NCI-H446 treated with DMSO at 0.1 percent for 48 hours (cell line): ENCODE data around the gene CDH4.
"Not testable (repeated sequence)": the region's sequence is repeated elsewhere in the genome, so short reads cannot be mapped to it uniquely, and the experiment has no call there.

Experiments used
- DNase-seq: peaks from one replicate; lab custom pipeline; 2025; lab: John Stamatoyannopoulos, UW

CDH4 gene

DNA sequence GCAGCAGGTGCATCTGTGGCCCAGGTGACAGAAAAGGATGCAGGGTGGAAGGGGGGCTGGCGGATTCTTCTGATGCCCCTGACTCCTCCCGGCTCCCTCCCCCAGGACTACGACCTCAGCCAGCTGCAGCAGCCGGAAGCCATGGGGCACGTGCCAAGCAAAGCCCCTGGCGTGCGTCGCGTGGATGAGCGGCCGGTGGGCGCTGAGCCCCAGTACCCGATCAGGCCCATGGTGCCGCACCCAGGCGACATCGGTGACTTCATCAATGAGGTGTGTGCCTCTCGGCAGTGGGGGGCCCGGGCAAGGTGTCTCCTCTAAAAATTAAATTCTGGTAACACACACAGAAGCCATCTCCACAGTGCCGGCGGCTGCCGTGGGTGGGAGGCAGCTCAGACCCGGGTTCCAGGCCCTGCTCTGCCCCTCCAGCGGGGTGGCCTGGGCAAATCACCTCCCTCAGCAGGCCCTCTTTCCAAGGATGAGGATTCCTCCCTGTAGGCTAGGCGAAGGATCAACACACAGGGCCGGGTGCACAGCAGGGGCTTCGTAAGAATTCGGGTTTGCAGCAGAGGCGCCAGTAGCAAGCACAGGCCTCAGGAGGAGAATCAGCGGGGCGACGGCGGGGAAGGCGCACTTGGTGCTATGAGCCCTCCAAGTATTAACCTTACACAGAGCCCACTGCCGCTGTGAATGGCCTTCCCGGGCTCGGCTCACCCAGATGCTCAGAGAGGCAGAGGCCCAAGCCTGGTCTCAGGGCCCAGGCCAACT, 682.1 kb downstream of the CDH4 start:
- DNase-seq: no peak

DNA sequence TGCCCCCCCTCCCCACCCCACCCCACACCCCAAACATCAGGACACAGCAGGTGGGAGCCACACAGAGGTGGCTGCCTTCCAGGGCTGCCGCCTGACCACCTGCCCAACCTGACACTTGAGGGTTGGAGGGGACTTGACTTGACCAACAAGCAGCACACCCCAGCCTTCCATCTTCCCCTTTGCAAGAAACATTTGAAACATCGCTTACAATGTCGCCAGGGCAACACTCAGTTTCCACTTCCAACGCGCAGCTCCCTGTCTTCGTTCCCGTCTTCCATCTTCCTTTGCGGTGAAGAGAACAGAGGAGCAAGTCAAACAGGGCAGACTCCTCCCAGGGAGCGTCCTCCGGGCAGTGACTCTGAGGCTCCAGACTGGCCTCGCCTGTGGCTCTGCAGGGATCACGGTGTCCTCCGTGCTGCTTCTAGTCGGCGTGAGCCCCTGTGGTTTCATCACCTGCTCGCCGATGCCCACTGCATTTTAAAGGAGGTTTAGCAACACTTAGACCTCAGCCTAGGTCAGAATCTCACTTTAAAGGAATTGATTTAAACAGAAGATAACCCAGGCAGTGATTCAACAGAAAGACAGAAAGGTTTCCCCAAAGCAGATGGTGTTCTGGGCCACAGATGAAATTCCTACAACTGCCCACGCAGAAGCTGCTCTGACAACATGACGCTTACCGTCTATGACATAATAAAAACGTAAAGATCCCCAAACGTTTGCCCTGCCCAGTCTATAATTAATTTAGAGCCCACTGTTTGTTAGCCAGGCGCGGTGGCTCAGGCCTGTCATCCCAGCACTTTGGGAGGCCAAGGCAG, 682.9 kb downstream of the CDH4 start:
- DNase-seq: no peak

GRCh38 chr20:61935926-61936700, 684.1 kb downstream of the CDH4 start:
- no peak for DNase-seq

DNA sequence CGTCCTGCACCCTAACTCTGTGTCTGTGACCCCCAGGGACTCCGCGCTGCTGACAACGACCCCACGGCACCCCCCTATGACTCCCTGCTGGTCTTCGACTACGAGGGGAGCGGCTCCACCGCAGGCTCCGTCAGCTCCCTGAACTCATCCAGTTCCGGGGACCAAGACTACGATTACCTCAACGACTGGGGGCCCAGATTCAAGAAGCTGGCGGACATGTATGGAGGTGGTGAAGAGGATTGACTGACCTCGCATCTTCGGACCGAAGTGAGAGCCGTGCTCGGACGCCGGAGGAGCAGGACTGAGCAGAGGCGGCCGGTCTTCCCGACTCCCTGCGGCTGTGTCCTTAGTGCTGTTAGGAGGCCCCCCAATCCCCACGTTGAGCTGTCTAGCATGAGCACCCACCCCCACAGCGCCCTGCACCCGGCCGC, 684.7 kb downstream of the CDH4 start:
- DNase-seq: no peak

- DNase-seq: no peak
Observed at GRCh38 chr20:61937146-61937962, 685.3 kb downstream of the CDH4 start.

DNA sequence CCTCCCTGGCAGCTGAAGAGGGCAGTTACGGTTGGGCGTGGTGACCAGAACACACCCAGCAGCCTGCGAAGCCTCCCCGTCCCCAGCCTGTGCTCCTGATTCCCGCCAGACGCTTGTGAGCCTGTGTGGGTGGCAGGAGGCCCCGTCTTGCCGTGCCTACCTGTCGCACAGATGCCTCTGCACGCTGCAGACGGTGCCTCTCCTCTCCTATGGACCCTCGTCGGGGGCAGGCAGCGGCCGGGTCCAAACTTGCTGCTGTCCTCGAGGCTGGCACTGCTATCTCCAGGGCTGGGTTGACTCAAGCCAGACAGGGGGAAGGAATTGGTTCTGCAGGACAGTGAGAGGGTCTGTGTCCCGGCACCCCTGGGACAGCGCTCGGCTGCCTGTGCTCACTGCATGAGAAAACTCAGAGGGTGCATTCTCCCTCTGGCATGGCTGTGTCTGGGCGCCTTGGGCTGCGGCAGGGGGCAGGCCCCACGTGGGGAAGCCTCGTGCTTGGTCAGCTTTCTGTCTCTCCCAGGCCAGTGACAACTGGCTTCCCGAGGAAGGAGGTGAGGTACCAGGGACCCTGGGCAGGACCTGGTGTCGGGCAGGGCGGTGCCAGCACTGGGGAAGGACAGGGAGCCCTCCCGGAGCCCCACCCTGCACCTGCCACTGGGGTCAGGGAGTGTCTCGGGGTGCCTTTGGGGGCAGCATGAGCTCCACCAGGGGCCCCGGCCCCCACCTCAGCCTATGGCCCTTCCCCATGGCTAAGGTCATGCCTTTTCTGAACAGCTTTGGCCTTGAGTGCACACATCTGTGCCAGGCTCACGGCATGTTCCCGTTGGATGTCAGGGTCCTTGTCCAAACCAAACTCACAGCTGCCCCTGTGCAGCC, 686.1 kb downstream of the CDH4 start:
- DNase-seq: no peak

GRCh38 chr20:61938839-61939690, 687.0 kb downstream of the CDH4 start:
- DNase-seq: no peak

GRCh38 chr20:61939691-61940360, 687.8 kb downstream of the CDH4 start:
- DNase-seq: no peak

DNA sequence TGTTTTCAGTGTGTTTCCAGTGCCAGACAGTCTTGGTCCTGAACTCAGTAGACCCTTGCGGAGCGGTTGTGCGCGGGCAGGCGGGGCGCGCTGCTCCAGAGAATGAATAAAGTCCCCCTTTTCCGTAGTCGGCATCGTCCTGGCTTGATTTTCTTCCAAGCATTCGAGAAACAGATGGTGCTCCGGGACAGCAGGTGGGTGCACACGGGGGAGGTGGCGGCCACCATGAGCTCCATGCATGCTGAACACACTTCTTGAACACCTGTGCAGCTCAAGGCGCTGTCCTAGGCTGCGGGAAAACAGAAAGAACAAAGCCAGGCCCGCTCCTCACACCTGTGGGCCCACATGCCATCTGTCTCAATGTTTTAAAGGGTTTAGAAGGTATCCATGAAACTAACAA, 688.4 kb downstream of the CDH4 start:
- DNase-seq: no peak

DNA sequence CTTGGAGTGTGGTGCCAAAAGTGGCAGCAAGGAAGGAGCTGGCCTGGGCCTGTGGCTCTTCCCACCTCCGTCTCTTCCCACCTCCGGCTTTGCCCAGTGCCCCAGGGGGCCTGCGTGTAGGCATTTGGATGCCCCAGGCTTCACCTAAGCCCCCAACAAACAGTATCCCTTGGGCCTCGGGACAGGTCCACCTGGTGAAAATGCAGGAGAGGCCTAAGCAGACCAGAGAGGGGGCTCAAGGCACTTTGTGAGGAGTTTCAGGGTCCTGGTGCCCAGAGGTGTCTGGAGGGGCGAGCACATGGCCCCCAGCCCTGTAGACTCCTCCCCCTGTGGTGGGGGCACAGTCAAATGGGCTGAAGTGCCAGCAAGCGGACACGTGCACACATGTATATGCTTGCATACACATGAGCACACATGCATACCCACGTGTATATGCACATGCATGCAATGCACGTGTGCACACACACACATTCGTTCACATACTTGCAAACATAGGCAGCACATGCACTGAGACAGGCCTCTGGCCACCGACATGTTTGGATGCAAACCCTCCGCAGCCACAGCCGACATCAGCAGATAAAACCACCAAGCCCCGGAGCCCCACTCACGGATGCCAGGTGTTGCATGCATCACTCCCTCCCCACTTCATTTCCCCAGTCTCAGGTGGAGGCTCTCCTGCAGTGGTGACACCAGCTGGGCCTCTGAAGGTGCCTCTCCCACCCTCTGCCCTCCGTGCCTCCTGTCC, 689.1 kb downstream of the CDH4 start:
- DNase-seq: no peak

DNA sequence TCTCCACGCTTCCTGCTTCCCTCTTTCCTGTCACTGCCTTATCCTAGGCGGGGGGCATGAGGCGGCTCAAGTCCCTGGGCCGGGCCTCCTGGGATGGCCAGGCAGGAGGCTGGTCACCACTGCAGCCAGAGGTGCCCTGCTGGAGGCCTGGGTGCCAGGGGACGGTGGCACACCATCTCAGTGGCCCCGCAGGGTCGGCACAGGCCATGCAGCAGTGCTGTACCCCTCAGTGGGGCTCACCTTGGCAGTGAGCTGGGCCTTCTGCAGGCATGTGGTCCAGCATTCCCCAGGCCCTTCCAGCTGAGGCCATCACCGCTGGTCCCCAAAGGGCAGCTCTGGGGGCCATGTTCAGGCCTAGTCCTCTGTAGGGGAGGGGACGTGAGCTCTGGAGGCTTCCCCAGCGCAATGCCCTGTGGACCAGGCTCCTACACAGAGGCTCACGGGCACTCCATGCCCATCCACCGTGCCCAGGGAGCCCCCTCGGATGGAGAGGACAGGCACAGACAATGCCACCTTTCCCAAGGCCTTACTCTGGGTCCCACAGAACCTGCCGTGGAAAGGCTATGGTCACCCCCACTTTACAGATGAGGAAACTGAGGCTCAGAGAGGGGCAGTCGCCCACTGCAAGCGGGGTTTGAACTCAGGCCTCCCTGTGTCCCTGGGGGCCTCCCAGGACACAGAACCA, 689.8 kb downstream of the CDH4 start:
- DNase-seq: no peak

DNA sequence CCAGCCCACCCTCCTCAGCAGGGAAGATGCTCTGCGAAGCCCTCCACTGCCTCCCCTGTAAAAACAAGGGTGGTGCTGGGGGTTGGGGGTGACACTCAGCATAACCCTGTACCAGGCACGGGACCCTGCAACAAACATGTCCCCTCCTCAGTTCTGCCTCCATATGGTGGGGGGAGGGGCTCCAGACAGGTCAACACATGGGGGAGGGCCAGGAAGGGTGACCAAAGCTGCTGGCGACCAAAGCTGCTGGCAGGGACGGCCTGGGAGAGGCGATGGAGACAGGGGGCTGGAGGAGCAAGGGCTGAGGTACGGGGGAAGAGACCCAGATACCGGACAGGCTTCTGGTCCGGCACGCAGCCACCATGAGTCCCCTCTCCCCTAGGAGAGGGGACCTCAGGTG, 690.5 kb downstream of the CDH4 start:
- no peak for DNase-seq

GRCh38 chr20:61944967-61945366, 692.9 kb downstream of the CDH4 start:
- not testable (repeated sequence) for DNase-seq

GRCh38 chr20:61945495-61945894, 693.4 kb downstream of the CDH4 start:
- not testable (repeated sequence) for DNase-seq

- not testable (repeated sequence) for DNase-seq
Observed at GRCh38 chr20:61948056-61948455, 696.0 kb downstream of the CDH4 start.

DNA sequence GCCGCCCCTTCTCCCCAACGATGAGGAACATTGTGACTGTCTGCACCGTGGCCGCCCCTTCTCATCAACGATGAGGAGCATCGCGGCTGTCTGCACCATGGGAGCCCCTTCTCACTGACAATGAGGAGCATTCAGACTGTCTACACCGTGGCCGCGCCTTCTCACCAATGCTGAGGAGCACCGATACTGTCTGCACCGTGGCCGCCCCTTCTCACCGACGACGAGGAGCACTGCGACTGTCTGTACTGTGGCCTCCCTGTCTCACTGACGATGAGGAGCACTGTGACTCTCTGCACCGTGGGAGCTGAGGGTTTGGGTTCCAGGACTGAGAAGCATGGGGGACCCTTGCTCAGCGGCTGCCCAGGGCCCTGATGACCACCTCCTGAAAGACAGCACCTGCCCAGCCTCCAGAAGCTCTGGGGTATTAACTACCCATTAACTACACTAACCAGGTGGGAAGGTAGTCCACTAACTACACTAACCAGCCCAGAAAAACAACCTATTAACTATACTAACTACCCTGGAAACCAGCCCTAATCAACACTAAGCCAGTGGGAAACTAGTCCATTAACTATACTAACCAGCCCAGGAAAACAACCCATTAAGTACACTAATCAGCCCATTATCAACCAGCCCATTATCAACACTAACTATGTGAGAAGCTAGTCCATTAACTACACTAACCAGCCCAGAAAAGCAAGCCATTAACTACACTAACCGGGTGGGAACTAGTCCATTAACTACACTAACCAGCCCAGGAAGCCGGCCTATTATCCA, 696.7 kb downstream of the CDH4 start:
- DNase-seq: no peak

- DNase-seq: no peak
Observed at GRCh38 chr20:61949363-61949713, 697.3 kb downstream of the CDH4 start.
